HG02973 (cell line): ENCODE results near the gene CASQ1.

Source experiments
- ATAC-seq: cut with Tn5 transposase; IDR thresholded peaks from one replicate; pipeline ENCODE4 v1.9.1; 2021; ENCODE audit warnings: moderate library complexity; ENCODE audit not compliant: unreplicated experiment

Gene CASQ1

GRCh38 chr1:160204526-160205241, 14.3 kb downstream of the CASQ1 start:
- peak; percentile 57 for ATAC-seq

GRCh38 chr1:160205242-160206035, 15.1 kb downstream of the CASQ1 start, which contains the start of gene PEA15:
TSS of gene PEA15 (plus strand) at chr1:160205384. CDS start at chr1:160211545, 6,161 bp downstream.
- no peak for ATAC-seq

- no peak for ATAC-seq
Measured at GRCh38 chr1:160206036-160206389, 15.6 kb downstream of the CASQ1 start.

GRCh38 chr1:160206421-160207117, 16.2 kb downstream of the CASQ1 start:
- no peak for ATAC-seq

- no peak for ATAC-seq
Measured at GRCh38 chr1:160207118-160207650, 16.8 kb downstream of the CASQ1 start.

GRCh38 chr1:160207771-160208556, 17.6 kb downstream of the CASQ1 start:
- ATAC-seq = no peak

GRCh38 chr1:160208557-160209320, 18.4 kb downstream of the CASQ1 start:
- ATAC-seq = no peak

GRCh38 chr1:160209321-160210046, 19.1 kb downstream of the CASQ1 start:
- no peak for ATAC-seq

GRCh38 chr1:160210561-160210960, 20.2 kb downstream of the CASQ1 start:
- ATAC-seq = no peak

- no peak for ATAC-seq
Measured at GRCh38 chr1:160211046-160211790, 20.8 kb downstream of the CASQ1 start.

GRCh38 chr1:160214481-160215140, 24.2 kb downstream of the CASQ1 start:
- no peak for ATAC-seq

- no peak for ATAC-seq
Measured at GRCh38 chr1:160216301-160216700, 25.9 kb downstream of the CASQ1 start.

GRCh38 chr1:160217481-160218051, 27.2 kb downstream of the CASQ1 start:
- ATAC-seq = no peak

- ATAC-seq = no peak
Measured at GRCh38 chr1:160219062-160219929, 28.9 kb downstream of the CASQ1 start.

GRCh38 chr1:160220301-160220700, 29.9 kb downstream of the CASQ1 start:
- ATAC-seq = no peak

GRCh38 chr1:160221089-160221488, 30.7 kb downstream of the CASQ1 start:
- ATAC-seq = no peak

- no peak for ATAC-seq
Measured at GRCh38 chr1:160222546-160222945, 32.2 kb downstream of the CASQ1 start.
